AG04450 (cell line): ENCODE data around the gene UQCC3. TPM values are rescaled to one million over a fixed set of nuclear protein-coding genes. Genes with fewer than 3 reads are reported as not detected.

Experiments
- CTCF ChIA-PET: fragments of 300-600, 350-600 bp; formaldehyde crosslinking; extraction: SDS; loops from one replicate; lab custom pipeline; 2022; ENCODE audit warnings: antibody characterized with exemption, inconsistent platforms; lab: Charles Lee
- POLR2A ChIA-PET: fragments of 350-600 bp; formaldehyde crosslinking; extraction: SDS; loops from one replicate; lab custom pipeline; 2021; ENCODE audit warnings: antibody characterized with exemption, inconsistent platforms; lab: Yijun Ruan, JAX
- DNase-seq: peaks from one replicate; pipeline ENCODE4 v3.0.0-alpha.2; 2011; ENCODE audit warnings: low read depth, low spot score
- H3K27ac ChIP-seq: one replicate; pipeline ENCODE4 v1.5.1; 2012; ENCODE audit warnings: low read depth, low read length, control low read depth
- H3K27me3 ChIP-seq: one replicate; pipeline ENCODE4 v1.6.0; 2012; ENCODE audit warnings: low read length; ENCODE audit not compliant: control insufficient read depth, insufficient read depth
- H3K4me3 ChIP-seq: 2 replicates; pipeline ENCODE4 v1.5.1; 2011; ENCODE audit warnings: mild to moderate bottlenecking, low read depth, low read length, control low read depth
- H3K9me3 ChIP-seq: 2 replicates; pipeline ENCODE4 v1.5.1; 2012; ENCODE audit warnings: low read length; ENCODE audit not compliant: control insufficient read depth, insufficient read depth
- CTCF ChIP-seq: IDR thresholded peaks from 2 replicates; pipeline ENCODE4 v1.5.1; 2011; ENCODE audit warnings: low read depth, low read length, control low read depth, inconsistent platforms
- polyA plus RNA-seq: library from polyadenylated mRNA; depleted of rRNA; stranded (reverse); fragments of >200 nt; gene quantifications from 2 replicates; pipeline ENCODE4 v1.2.3, GENCODE V29; 2011

The UQCC3 gene
- polyA plus RNA-seq, 1 experiment: 6.2 TPM

GRCh38 chr11:62652161-62653006, 19.1 kb upstream of the UQCC3 start:
- no peak for TF ChIP-seq CTCF
- Histone ChIP-seq H3K4me3 (peak overlapping the region; percentile 82), H3K9me3 (no peaks in the 10 kb centered on the region), H3K27ac (peak overlapping the region; percentile 40), H3K27me3 (no peaks in the 10 kb centered on the region)
- ChIA-PET CTCF (no interaction called here), POLR2A (interaction anchor here (0.6 to 10.2 kb wide), 15 partner anchors 8 to 257 kb away, joined by 3 to 150 read pairs (median 4); partner anchors contain the start of genes B3GAT3, C11orf98, CSKMT and EEF1G)
- no peak for DNase-seq

DNA sequence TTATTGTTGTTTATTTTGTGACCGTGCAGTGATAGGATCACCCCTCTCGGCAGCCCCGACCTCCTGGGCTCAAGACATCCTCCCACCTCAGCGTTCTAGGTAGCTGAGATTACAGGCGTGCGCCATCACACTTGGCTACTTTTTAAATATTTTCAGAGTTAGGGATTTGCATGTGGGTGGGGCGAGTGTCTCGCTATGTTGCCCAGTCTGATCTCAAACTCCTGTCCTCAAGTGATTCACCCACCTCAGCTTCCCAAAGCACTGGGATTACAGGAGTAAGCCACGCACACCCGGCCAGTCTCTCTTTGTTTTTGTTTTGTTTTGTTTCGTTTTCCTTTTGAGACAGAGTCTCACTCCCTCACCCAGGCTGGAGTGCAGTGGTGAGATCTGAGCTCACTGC, 17.2 kb upstream of the UQCC3 start:
- Histone ChIP-seq H3K9me3 (no peaks in the 10 kb centered on the region), H3K27me3 (no peaks in the 10 kb centered on the region), H3K27ac (no peak overlapping the region), H3K4me3 (no peak overlapping the region)
- ChIA-PET POLR2A (interaction anchor here (0.7 to 10.2 kb wide), 3 partner anchors 11 to 1284 kb away, joined by 4 to 150 read pairs (median 5); partner anchors contain the start of genes C11orf98 and CSKMT), CTCF (interaction anchor here (0.6 kb wide), 1 partner anchor 100 kb away, joined by 3 read pairs; the partner anchor contains the start of gene ZBTB3)
- no peak for TF ChIP-seq CTCF
- DNase-seq: no peak

GRCh38 chr11:62656796-62657429, 14.6 kb upstream of the UQCC3 start:
- TF ChIP-seq CTCF: no peak
- H3K27ac ChIP-seq: no peak overlapping the region
- CTCF ChIA-PET: interaction anchor here (0.7 to 0.8 kb wide), 2 partner anchors 37 to 45 kb away, joined by 3 read pairs; no protein-coding TSS in a partner anchor
- H3K4me3 ChIP-seq: no peak overlapping the region
- DNase-seq: no peak
- H3K27me3 ChIP-seq: no peaks in the 10 kb centered on the region
- POLR2A ChIA-PET: interaction anchor here (1.1 to 10.2 kb wide), 3 partner anchors 9 to 35 kb away, joined by 3 to 150 read pairs (median 4); partner anchors contain the start of genes B3GAT3, C11orf98, CSKMT and UQCC3
- no peaks in the 10 kb centered on the region for H3K9me3 ChIP-seq

- POLR2A ChIA-PET: interaction anchor here (0.5 to 4.2 kb wide), 50 partner anchors 10 to 850 kb away, joined by 3 to 150 read pairs (median 6); partner anchors contain the start of genes B3GAT3, EEF1G, EML3 and GANAB
- DNase-seq: no peak
- Histone ChIP-seq H3K27ac (peak overlapping the region; percentile 77), H3K9me3 (peaks cover 4% of the 10 kb centered on the region; the same call in 1 of the 2 replicates), H3K27me3 (no peaks in the 10 kb centered on the region), H3K4me3 (peak overlapping the region; percentile 96)
- TF ChIP-seq CTCF: no peak
- CTCF ChIA-PET: interaction anchor here (0.7 to 1.8 kb wide), 5 partner anchors 9 to 53 kb away, joined by 3 to 5 read pairs (median 3); partner anchors contain the start of gene GANAB
Measured at GRCh38 chr11:62664405-62665074, 6.9 kb upstream of the UQCC3 start.
